NOMO-1 treated with DMSO at 0.1 percent for 48 hours (cell line): ENCODE data around the gene NOD2.
A peak's percentile ranks its signal among the peaks of the same experiment; 100 is the strongest.

ENCODE experiments used
- DNase-seq: peaks from one replicate; lab custom pipeline; 2025; ENCODE audit not compliant: unreplicated experiment; lab: John Stamatoyannopoulos, UW

Gene NOD2

GRCh38 chr16:50690177-50690576, 3.2 kb upstream of the NOD2 start:
- DNase-seq, result no peak

DNA sequence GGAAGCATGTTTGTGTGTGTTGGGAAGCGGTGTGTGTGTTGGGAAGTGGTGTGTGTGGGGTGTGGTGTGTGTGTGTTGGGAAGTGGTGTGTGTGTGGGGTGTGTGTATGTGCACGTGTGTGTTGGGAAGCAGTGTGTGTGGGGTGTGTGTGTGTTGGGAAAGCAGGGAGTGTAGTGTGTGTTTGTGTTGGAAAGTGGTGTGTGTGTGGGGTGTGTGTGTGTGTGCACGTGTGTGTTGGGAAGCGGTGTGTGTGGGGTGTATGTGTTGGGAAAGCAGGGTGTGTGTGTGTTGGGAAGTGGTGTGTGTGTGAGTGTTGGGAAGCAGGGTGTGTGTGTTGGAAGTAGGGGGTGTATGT, 785 bp upstream of the NOD2 start:
- DNase-seq, result no peak

GRCh38 chr16:50694206-50694605, 800 bp downstream of the NOD2 start:
- DNase-seq, result no peak

- peak; percentile 78 for DNase-seq
Observed at GRCh38 chr16:50695017-50696000, 1.9 kb downstream of the NOD2 start.

- no peak for DNase-seq
Observed at GRCh38 chr16:50696126-50696525, 2.7 kb downstream of the NOD2 start.

DNA sequence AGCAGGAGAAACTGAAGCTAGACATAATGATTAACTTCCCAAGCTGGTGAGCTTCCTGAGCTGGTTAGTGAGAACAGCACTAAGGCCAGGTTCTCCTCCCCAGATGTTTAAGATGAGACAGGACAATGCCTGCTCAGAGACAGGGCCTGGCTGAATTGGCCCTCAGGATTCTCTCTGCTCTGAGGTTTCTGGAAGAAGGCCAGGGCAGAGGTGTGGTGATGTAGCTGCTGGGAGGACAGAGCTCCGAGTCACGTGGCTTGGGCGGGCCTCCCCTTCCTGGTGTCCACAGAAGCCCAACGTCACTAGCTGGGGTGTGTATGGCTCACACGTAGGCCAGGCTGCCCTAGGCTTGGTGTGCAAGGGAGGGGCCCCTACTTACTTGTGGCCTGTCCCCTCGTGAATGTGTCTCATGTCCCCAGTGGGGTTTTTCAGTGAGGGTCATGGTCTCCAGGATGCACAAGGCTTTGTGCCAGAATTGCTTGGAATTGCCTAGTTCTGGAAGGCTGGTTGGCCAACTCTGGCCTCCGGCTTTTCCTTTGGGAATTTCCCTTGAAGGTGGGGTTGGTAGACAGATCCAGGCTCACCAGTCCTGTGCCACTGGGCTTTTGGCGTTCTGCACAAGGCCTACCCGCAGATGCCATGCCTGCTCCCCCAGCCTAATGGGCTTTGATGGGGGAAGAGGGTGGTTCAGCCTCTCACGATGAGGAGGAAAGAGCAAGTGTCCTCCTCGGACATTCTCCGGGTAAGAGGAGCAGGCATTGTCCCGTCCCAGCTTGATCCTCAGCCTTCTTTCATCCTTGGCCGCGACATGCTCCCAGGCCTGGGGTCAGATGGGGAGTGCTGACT, 3.4 kb downstream of the NOD2 start:
- DNase-seq, result peak; percentile 68

DNA sequence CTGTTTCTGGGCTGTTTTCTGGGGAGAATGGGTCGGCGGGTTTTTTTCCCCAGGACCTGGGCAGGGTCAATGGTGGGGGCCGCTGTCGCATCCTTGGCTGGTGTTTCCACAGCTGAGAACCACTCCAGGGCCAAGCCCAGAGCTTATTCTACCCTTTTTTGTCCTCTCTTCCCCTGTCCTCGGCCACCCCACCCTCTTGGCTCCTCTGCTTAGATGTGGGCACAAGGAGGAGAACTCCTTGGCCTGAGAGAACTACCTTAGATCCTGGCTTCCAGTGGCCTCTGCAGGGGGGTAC, 4.0 kb downstream of the NOD2 start:
- no peak for DNase-seq

GRCh38 chr16:50697881-50698767, 4.7 kb downstream of the NOD2 start:
- no peak for DNase-seq

DNA sequence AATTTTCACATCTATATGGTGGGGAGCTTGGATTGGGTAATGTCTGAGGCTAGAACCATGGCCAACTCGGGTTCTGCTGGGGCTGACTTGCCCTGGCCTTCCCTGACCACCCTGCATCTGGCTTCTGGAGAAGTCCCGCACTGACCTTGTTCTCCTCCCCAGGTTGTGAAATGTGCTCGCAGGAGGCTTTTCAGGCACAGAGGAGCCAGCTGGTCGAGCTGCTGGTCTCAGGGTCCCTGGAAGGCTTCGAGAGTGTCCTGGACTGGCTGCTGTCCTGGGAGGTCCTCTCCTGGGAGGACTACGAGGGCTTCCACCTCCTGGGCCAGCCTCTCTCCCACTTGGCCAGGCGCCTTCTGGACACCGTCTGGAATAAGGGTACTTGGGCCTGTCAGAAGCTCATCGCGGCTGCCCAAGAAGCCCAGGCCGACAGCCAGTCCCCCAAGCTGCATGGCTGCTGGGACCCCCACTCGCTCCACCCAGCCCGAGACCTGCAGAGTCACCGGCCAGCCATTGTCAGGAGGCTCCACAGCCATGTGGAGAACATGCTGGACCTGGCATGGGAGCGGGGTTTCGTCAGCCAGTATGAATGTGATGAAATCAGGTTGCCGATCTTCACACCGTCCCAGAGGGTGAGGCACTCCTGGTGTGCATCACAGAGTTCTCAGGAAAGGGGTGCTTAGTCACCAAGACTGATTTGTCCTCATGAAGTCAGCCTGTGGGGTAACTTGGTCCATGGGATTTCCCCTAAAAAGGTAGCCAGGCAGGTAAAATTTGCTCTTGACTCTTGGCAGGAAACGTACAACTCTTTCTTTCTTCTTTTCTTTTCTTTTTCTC, 6.1 kb downstream of the NOD2 start:
- DNase-seq, result peak; percentile 9

DNA sequence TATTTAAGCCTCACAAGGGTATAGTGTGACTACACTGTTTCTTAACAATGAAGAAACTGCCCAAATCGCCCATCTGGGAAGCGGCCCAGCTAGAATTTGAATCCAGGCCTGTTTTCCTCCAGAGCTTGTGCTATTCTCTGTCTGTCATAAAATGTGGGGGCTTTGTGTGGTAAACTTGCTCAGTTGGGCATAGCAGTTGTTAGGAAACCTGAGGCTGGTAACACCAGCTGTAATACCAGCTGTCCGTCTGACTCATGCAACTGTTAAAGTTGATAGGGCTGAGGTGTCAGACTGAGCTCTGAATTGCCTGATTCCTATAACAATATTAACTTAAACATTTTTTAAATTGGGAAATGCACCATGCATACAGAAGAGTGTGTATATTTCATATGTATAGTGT, 9.3 kb downstream of the NOD2 start:
- peak; percentile 69 for DNase-seq

- no peak for DNase-seq
Observed at GRCh38 chr16:50704245-50704644, 10.8 kb downstream of the NOD2 start.

GRCh38 chr16:50705436-50706110, 12.2 kb downstream of the NOD2 start:
- no peak for DNase-seq

GRCh38 chr16:50706250-50706649, 12.8 kb downstream of the NOD2 start:
- DNase-seq, result no peak

GRCh38 chr16:50708373-50709060, 15.1 kb downstream of the NOD2 start:
- no peak for DNase-seq

GRCh38 chr16:50709061-50709684, 15.8 kb downstream of the NOD2 start:
- DNase-seq, result peak; percentile 75

DNA sequence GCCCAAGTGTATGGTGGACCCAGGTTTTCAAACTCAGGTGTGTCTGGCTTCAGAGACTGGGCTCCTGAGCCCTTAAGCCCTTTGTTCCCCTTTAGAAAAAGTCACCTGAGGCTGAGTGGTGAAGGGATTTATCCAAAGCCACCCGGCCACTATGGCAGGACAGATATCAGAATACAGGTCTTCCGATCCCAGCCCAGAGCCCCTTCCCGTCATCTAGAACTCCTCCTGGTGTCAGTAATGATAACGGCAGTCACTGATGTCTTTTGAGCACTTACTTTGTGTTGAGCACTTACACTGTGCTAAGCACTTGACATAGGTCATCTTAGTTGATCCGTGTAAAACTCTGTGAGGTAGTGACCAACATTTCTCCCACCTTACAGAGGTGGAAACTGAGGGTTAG, 16.6 kb downstream of the NOD2 start:
- DNase-seq, result no peak

DNA sequence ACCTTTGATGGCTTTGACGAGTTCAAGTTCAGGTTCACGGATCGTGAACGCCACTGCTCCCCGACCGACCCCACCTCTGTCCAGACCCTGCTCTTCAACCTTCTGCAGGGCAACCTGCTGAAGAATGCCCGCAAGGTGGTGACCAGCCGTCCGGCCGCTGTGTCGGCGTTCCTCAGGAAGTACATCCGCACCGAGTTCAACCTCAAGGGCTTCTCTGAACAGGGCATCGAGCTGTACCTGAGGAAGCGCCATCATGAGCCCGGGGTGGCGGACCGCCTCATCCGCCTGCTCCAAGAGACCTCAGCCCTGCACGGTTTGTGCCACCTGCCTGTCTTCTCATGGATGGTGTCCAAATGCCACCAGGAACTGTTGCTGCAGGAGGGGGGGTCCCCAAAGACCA, 17.6 kb downstream of the NOD2 start:
- DNase-seq, result no peak

- no peak for DNase-seq
Observed at GRCh38 chr16:50711862-50712559, 18.6 kb downstream of the NOD2 start.
